DMS153 (cell line): ENCODE data around the gene SYNDIG1L.
"Not testable (repeated sequence)": the region's sequence is repeated elsewhere in the genome, so short reads cannot be mapped to it uniquely, and the experiment has no call there.

Experiments
- DNase-seq: peaks from one replicate; lab custom pipeline; 2025; lab: John Stamatoyannopoulos, UW

The SYNDIG1L gene

GRCh38 chr14:74402401-74403251 is 23.4 kb downstream of the SYNDIG1L start:
- DNase-seq = no peak

GRCh38 chr14:74401504-74402241 is 24.3 kb downstream of the SYNDIG1L start:
- no peak for DNase-seq

GRCh38 chr14:74400919-74401503 is 25.0 kb downstream of the SYNDIG1L start:
- no peak for DNase-seq

- DNase-seq = peak; percentile 41
Observed at GRCh38 chr14:74400031-74400685, 25.9 kb downstream of the SYNDIG1L start.

GRCh38 chr14:74395094-74395493 is 30.9 kb downstream of the SYNDIG1L start:
- DNase-seq = no peak

- no peak for DNase-seq
Observed at GRCh38 chr14:74394549-74394948, 31.5 kb downstream of the SYNDIG1L start.

GRCh38 chr14:74392616-74393570 is 33.1 kb downstream of the SYNDIG1L start:
- no peak for DNase-seq

- DNase-seq = no peak
Observed at GRCh38 chr14:74391479-74391878, 34.5 kb downstream of the SYNDIG1L start.

- DNase-seq = not testable (repeated sequence)
Observed at GRCh38 chr14:74390505-74390904, 35.5 kb downstream of the SYNDIG1L start.

- no peak for DNase-seq
Observed at GRCh38 chr14:74389980-74390379, 36.0 kb downstream of the SYNDIG1L start.

- no peak for DNase-seq
Observed at GRCh38 chr14:74382231-74382630, 43.8 kb downstream of the SYNDIG1L start.

- DNase-seq = not testable (repeated sequence)
Observed at GRCh38 chr14:74381571-74381970, 44.4 kb downstream of the SYNDIG1L start.

- DNase-seq = no peak
Observed at GRCh38 chr14:74380845-74381244, 45.2 kb downstream of the SYNDIG1L start.

GRCh38 chr14:74380172-74380571 is 45.8 kb downstream of the SYNDIG1L start:
- DNase-seq = no peak

- no peak for DNase-seq
Observed at GRCh38 chr14:74377976-74378690, 47.9 kb downstream of the SYNDIG1L start.

- DNase-seq = no peak
Observed at GRCh38 chr14:74368441-74368840, 57.6 kb downstream of the SYNDIG1L start.

- DNase-seq = no peak
Observed at GRCh38 chr14:74368026-74368425, 58.0 kb downstream of the SYNDIG1L start.

GRCh38 chr14:74364271-74364880 is 61.6 kb downstream of the SYNDIG1L start:
- no peak for DNase-seq

- peak; percentile 29 for DNase-seq
Observed at GRCh38 chr14:74362361-74362915, 63.6 kb downstream of the SYNDIG1L start.

GRCh38 chr14:74360163-74360562 is 65.8 kb downstream of the SYNDIG1L start:
- DNase-seq = no peak
